Measurements from ENCODE around the gene PARP9.

PARP9 gene

GRCh38 chr3:122488262-122488973 lies 75.7 kb downstream of the PARP9 start:
- Histone ChIP-seq H3K9ac (ENCODE audit: low read length) (no peak overlapping the region), H3K9me2 (ENCODE audit: low read depth, low read length) (no peaks in the 10 kb centered on the region), H3K27me3 (ENCODE audit: insufficient read depth, low read length) (no peaks in the 10 kb centered on the region), H3K4me2 (ENCODE audit: low read length) (no peak overlapping the region), H3K79me2 (ENCODE audit: insufficient read depth, low read length) (no peaks in the 10 kb centered on the region), H3F3A (ENCODE audit: insufficient read depth, low read length) (no peaks in the 10 kb centered on the region), H4K20me1 (ENCODE audit: insufficient read depth, low read length) (no peaks in the 10 kb centered on the region), H3K4me3 (ENCODE audit: low read depth, low read length, poor library complexity, severe bottlenecking) (no peak overlapping the region), H3K27ac (ENCODE audit: low read depth, low read length, poor library complexity, severe bottlenecking) (no peak overlapping the region), H3K36me3 (ENCODE audit: insufficient read depth, low read length) (peaks cover 36% of the 10 kb centered on the region), H3K4me1 (ENCODE audit: insufficient read depth, low read length, severe bottlenecking) (no peaks in the 10 kb centered on the region), H3K9me3 (ENCODE audit: low read length) (no peaks in the 10 kb centered on the region), H2AFZ (ENCODE audit: low read length) (no peak overlapping the region)
- TF ChIP-seq CTCF (IDR thresholded peaks at IDR 0.05; ENCODE audit: low read length) (no peak), EZH2 (IDR thresholded peaks at IDR 0.05; ENCODE audit: borderline replicate concordance, low read length) (no peak)

- no peaks in the 10 kb centered on the region for H4K20me1 ChIP-seq (ENCODE audit: insufficient read depth, low read length)
- peaks cover 17% of the 10 kb centered on the region for H3K79me2 ChIP-seq (ENCODE audit: insufficient read depth, low read length)
- H3F3A ChIP-seq (ENCODE audit: insufficient read depth, low read length): no peaks in the 10 kb centered on the region
- no peaks in the 10 kb centered on the region for H3K27me3 ChIP-seq (ENCODE audit: insufficient read depth, low read length)
- no peak overlapping the region for H3K4me2 ChIP-seq (ENCODE audit: low read length)
- no peaks in the 10 kb centered on the region for H3K9me3 ChIP-seq (ENCODE audit: low read length)
- H3K36me3 ChIP-seq (ENCODE audit: insufficient read depth, low read length): peaks cover 14% of the 10 kb centered on the region
- H3K9me2 ChIP-seq (ENCODE audit: low read depth, low read length): no peaks in the 10 kb centered on the region
- no peak overlapping the region for H2AFZ ChIP-seq (ENCODE audit: low read length)
- TF ChIP-seq CTCF (IDR thresholded peaks at IDR 0.05; ENCODE audit: low read length) (no peak), EZH2 (IDR thresholded peaks at IDR 0.05; ENCODE audit: borderline replicate concordance, low read length) (no peak)
- no peak overlapping the region for H3K4me3 ChIP-seq (ENCODE audit: low read depth, low read length, poor library complexity, severe bottlenecking)
- H3K27ac ChIP-seq (ENCODE audit: low read depth, low read length, poor library complexity, severe bottlenecking): no peak overlapping the region
- no peak overlapping the region for H3K9ac ChIP-seq (ENCODE audit: low read length)
- H3K4me1 ChIP-seq (ENCODE audit: insufficient read depth, low read length, severe bottlenecking): no peaks in the 10 kb centered on the region
These were observed 79.1 kb downstream of the PARP9 start for GRCh38 chr3:122484985-122485384.

- no peak for TF ChIP-seq CTCF (IDR thresholded peaks at IDR 0.05; ENCODE audit: low read length)
- TF ChIP-seq EZH2 (IDR thresholded peaks at IDR 0.05; ENCODE audit: borderline replicate concordance, low read length): no peak
These were observed 82.7 kb downstream of the PARP9 start for GRCh38 chr3:122481390-122481789.

More at GRCh38 chr3:122481390-122481789, 82.7 kb downstream of the PARP9 start:
- Histone ChIP-seq H3F3A (ENCODE audit: insufficient read depth, low read length) (no peaks in the 10 kb centered on the region), H3K4me3 (ENCODE audit: low read depth, low read length, poor library complexity, severe bottlenecking) (no peak overlapping the region), H2AFZ (ENCODE audit: low read length) (no peak overlapping the region), H4K20me1 (ENCODE audit: insufficient read depth, low read length) (no peaks in the 10 kb centered on the region), H3K36me3 (ENCODE audit: insufficient read depth, low read length) (0 out of 2 replicates have a peak, but pooled peaks cover 9% of the 10 kb centered on the region), H3K4me1 (ENCODE audit: insufficient read depth, low read length, severe bottlenecking) (no peaks in the 10 kb centered on the region), H3K27ac (ENCODE audit: low read depth, low read length, poor library complexity, severe bottlenecking) (no peak overlapping the region), H3K79me2 (ENCODE audit: insufficient read depth, low read length) (peaks cover 28% of the 10 kb centered on the region), H3K9me3 (ENCODE audit: low read length) (no peaks in the 10 kb centered on the region), H3K9ac (ENCODE audit: low read length) (no peak overlapping the region), H3K9me2 (ENCODE audit: low read depth, low read length) (no peaks in the 10 kb centered on the region), H3K27me3 (ENCODE audit: insufficient read depth, low read length) (no peaks in the 10 kb centered on the region), H3K4me2 (ENCODE audit: low read length) (no peak overlapping the region)

All from OCI-LY1 (cell line).